HG02885 (cell line): Measurements from ENCODE around the gene HLA-DMB.

ENCODE experiments used
- ATAC-seq: cut with Tn5 transposase; IDR thresholded peaks from one replicate; pipeline ENCODE4 v1.9.1; 2021; ENCODE audit warnings: mild to moderate bottlenecking; ENCODE audit not compliant: unreplicated experiment, poor library complexity

The HLA-DMB gene

DNA sequence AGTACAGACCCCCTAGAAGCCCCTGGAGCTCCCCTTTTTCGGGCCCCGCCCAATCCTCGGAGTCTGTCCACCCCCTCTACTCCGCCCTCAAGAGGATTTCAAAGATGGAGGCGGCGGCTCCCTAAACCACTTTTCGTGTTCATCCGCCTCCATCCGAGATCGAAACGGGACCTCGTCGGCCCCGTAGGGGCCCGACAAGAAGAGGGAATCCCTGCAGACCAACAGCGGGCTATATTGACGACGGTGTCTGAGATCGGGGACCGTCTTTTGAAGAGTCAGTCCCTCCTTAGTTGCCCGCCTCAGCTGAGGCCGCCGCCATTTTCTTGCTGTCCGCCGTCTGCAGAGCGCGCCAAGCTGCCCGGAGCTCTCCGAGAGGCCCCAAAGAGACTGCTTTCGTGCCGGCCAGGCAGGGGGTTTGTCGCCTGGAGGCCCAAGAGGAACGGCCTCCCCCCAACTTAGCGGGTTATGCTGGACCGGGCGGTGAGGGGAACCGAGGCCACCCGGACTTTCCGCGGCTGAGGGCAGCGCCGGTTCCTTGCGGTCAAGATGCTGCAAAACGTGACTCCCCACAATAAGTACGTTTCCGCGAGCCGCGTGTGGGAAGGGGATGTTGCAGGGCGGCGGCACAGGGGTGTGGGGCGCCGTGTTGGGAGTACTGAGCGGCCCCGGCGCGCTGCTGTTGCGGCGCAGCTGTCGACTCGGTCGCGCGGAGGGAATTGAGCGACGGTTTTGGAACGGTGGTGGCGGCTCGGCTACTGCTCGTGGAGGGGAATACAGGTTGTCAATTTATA, 31.7 kb upstream of the HLA-DMB start:
- ATAC-seq = no peak

DNA sequence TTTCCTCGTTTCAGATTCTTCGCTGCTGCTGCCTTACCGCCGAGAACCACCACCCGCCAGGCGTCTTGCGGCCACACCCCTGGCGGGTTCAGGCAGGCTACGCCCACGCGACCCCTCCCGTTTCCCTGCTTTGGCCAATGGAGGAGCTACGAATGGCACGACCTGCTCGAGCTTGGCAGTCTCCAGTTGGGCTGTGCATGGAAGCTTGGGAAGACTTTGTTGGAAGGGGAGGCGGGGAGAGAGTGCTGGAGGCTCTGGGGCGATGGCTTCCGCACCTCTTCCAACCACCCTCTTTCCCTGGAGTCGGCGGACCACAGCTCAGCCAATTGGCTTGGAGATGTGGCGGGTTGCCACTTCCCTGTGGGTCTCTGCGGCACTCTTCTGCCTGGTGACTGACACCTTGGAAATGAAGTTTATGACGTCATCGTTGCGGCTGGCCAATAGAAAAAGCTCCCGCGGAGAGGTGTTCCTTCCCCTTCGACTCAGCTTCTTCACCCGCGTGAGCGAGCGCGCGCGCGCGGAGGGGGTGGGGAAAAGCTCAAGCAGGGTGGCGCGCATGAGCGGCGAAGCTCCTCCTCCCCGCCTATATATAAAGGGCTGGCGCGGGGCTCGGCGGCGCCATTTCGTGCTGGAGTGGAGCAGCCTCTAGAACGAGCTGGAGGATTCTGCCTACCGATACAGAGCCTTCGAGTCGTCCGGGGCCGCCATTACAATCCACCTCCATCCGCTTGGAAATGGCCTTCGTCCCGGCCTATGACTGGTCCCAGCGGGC, 30.9 kb upstream of the HLA-DMB start:
- ATAC-seq = peak; percentile 54

DNA sequence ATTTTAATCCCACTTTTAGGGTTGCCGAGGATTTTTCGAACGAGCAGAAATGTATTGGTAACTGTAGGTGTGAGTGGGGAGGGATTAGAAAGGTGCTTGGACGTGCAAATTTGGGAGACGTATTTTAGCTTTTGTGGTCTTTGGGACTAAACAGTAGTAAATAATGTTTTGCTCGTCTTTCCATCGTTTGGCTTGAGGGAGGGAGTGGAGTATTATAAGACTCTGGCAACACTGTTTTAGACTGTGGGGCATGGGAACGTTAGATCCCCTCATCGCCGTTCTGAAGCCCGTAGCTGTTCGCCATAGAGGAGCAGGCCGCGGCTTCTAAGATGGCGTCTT, 30.4 kb upstream of the HLA-DMB start:
- ATAC-seq = no peak

DNA sequence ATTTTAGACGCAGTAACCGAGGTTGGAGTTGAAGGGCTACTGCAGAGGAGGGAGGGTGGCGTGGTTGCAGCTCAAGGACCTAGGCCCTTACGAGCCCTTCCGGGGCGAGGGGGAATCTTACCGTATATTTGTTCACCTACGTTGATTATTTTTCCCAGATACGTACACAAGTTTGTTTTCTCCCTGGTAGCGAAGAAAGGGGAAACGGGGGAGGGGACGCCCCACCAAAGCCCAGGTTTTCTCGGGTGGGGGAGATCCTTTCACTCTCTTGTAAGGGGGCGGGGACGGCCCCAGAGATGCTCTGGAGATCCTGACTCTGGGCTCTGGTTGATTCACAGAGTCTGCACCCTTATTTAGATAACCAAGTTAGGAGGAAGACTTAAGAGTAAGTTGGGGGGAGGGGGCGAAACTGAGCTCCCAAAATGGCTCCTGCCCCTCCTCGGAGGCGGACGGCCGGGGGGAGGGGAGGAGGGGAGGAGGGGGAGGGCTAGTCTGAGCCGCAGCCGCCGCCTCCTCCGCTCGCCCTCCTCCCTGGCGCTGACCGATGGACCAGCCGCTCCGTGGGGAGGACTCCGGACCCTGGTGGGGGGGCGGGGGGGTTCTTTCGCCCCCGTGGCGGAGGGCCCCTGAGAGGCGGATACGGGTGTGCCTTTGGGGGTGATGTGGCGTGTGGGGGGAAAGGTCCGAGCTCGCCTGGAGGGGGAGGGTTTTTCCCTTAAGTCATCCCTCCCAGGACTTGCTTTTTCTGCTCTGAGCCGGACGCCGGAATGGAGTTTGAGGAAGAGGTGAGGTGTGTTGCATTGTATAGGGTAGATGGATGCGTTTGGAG, 29.8 kb upstream of the HLA-DMB start:
- no peak for ATAC-seq

DNA sequence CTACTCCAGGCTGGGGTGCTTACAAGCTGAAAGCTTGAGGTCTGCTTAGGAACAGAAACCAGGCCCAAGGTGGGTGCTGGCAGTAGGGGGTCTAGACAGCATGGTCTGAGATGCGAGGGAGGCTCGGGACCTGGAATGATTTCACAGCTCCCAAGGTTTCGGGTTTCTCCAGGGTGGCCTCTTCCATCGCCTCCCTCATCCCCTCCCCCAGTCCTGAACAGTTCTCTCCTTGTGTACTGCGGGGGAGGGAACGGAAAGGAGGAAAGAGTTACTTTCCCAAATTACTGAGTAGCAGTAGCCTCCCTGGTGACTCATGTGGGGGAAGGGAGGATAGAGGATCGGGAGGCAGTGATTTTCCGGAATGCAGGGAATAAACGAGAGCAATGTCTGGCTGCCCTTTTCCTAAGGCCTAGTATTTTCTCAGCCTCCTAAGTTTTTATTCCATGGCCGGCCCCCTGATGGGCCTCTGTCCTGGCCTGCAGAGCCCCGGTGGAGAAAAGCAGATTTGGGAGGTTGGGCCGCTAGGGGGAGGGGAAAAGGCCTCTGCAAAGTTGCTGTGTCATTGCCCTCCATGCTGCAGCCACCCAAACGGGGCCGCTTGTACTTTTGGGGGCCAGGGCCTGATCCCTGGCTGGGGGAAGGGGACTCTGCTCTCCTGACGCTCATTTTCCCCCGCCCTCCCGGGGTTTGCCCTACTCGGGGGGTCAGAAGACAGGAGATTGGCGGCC, 29.0 kb upstream of the HLA-DMB start:
- no peak for ATAC-seq

DNA sequence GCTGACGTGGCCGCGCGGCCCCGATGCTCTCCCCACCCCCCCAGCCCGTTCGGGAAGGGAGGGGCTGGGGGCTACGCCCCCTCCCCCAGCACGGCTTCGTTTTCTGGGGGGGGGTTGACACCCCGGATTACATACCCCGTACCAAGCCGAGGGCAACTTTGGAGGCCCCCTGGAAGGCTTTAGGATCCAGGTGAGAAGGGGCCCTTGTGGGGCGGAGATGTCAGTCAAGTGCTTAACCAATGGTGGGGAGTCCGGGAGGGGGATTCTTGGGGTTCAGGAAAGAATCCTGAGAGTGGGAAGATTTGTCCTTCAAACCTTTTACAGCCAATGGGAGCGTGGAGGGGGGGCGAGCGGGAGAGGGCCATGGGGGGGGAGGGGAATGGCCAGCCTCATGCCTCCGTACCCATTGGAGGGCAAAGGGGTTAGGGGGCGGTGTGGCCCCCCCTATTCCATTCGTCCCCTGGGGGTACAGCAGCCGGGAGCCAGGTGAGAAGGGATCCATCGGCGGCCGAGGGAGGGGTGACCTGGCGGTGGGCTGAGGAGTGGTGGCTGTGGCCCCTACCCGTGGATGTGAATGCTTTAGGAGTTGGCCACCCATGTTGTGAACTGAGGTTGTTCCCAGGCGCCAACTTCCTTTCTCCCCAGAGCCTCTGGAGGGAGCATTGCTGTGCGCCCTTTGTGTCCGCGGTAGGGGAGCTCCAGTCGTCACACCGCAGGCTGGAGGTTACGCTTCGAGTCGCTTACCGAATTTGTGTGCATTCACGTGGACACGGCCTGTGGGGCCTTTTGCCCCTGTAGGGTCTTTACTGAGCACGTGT, 28.2 kb upstream of the HLA-DMB start:
- no peak for ATAC-seq

DNA sequence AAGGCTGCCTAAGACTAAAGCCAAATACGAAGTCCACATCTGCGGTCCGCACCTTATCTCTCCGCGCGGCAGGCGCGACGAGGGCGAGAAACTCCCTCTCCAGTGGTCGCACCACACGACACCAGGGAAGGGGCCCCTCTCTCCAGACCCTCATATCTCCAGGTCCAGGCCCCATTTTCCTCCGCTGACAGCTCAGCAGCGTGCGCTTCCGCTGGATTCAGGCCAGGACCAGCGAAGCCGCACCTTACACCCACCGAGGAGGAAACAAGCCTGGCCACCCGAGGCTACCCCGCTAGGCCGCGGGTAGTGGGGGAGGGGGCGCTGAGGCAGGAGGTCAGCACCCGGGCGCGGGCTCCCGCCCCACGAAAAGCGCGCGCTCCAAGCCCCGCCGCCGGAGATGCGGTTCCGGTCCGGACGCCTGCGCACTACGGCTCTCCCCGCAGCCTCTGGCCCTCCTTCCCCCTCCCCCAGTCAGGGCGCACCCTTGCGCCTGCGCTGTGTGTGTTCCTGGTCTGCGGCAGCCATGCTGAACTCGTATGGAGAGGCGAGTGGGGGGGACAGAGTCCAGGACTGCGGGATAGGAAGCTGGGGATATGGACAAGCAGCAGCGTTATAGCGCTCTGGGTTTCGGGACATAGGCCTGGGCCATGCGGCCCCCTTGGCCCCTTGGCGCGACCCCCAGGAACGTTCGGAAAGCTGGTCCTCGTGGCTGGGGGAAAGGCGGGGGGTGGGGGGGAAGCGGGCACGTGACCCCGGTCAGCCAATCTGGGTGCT, 27.5 kb upstream of the HLA-DMB start, which contains the start of gene BRD2:
Gene BRD2 (plus strand): TSS at position 502 of the 774 bp plus-strand sequence. CDS start 4,305 bp downstream, outside the sequence.
- ATAC-seq = peak; percentile 38

DNA sequence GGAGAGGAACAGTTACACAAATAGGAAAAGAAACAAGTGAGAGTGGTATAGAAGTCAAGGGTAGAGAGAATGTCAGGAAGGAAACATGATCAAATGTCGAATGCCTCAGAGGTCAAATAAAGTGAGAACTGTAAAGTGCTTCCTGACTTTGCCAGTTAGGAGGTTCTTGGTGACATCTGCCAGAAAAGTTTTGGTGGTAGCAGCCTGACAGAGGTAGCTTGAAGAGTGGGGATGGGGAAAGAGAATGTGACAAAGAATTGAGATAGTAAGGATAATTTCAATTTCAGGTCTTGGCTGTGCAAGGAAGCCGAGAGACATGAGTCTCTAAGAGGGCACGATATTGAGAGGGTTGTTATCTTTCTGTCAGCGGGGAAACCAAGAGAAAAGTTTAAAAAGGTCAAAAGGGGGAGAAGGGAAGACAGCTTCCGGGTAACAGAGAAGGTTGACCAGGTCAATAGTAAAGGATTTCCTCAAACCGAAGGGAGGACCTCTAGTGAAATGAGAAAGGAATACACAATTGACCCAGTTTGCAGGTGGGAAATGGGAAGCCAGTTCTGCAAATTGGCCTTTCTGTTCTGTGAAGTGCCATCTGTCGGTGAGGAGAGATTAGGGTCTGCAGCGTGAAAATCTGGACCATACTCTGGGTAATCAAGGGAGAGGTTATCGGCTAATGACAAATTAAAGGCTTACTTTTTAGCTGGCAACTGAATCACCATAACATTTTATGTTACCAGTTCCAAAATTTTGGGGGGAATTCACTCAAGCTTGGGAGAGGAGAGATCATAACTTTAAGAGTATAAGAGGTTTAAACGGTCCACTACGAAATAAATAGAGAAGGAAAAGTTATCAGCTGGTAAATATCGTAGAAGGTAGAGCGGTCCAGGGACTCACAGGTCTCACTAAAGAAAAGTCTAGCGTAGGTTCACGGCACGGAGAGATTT, 26.6 kb upstream of the HLA-DMB start:
- ATAC-seq = no peak

DNA sequence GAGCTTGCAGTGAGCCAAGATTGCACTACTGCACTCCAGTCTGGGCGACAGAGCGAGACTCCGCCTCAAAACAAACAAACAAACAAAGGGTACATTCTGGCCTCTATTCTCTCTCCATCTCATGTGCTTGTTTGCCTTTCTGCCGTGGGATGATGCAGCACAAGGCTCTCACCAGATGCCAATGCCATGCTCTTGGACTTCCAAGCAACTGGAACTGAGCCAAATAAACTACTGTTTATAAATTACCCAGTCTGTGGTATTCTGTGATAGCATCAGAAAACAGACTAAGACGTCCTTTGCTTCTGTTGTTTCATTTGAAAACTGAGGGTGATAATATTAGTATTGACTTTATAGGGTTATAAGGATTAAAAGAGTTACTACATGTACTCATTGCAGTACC, 23.9 kb upstream of the HLA-DMB start:
- no peak for ATAC-seq

DNA sequence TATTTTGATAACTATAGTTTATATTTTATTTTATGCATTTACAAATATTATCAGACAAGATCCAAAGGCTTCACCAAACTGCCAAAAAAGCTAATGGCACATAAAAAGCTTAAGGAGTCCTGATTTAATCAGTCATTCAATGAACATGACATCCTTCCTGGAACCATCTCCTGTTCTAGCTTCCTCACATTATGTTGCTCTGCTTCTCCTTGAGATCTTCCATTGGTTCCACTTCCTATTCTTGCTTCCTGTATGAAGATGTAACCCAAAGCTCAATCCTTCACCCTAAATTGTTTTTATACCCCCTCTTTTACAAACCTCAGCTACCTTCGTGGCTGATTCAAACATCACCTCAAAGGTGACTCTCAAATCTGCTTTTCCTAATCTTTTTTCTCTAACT, 23.0 kb upstream of the HLA-DMB start:
- no peak for ATAC-seq

DNA sequence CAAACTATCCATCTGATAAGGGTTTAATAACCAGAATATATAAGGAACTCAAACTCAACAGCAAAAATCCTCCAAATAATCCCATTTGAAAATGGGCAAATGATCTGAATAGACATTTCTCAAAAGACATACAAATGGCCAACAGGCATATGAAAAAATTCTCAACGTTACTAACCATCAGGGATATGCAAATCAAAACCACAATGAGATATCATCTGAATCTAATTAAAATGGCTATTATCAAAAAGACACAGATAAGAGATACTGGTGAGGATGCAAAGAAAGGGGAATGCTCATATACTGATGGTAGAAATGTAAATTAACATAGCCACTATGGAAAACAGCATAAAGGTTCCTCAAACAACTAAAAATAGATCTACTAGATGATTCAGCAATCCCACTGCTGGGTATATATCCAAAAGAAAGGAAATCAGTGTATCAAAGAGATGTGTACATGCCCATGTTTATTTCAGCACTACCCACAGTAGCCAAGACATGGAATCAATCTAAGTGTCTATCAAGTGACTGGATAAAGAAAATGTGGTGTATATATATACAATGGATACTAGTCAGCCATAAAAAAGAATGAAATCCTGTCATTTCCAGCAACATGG, 21.5 kb upstream of the HLA-DMB start:
- ATAC-seq = no peak

DNA sequence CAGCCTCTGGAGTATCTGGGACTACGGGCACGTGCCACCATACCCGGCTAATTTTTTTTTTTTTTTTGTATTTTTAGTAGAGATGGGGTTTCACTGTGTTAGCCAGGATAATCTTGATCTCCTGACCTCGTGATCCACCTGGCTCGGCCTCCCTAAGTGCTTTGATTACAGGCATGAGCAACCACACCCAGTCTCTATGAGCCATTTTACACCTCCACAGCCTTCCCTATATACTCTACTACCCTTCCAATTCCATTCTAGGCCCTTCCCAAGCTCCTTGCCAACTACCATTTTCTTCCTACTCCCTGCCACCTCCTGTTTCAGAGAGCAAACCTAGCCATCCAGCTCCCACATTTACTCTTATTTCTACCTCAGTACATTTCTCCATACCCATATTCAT, 19.7 kb upstream of the HLA-DMB start:
- no peak for ATAC-seq

DNA sequence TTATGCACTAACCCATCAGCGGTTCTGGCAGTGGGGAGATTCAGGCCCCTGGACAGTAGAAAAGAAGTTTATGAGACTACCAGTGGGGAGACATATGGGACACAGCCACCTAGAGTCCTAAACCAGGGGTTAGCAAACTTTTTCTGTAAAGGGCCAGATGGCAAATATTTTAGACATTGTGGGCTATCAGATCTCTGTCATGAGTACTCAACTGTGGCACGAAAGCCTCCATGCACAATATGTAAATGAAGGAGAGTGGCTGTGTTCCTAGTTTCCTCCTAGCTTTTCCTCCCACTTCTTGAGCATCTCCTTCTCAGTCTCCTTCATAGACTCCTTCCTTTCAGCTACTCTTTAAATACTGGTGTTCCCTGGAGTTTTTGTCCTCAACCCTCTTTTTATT, 15.3 kb upstream of the HLA-DMB start:
- ATAC-seq = no peak

DNA sequence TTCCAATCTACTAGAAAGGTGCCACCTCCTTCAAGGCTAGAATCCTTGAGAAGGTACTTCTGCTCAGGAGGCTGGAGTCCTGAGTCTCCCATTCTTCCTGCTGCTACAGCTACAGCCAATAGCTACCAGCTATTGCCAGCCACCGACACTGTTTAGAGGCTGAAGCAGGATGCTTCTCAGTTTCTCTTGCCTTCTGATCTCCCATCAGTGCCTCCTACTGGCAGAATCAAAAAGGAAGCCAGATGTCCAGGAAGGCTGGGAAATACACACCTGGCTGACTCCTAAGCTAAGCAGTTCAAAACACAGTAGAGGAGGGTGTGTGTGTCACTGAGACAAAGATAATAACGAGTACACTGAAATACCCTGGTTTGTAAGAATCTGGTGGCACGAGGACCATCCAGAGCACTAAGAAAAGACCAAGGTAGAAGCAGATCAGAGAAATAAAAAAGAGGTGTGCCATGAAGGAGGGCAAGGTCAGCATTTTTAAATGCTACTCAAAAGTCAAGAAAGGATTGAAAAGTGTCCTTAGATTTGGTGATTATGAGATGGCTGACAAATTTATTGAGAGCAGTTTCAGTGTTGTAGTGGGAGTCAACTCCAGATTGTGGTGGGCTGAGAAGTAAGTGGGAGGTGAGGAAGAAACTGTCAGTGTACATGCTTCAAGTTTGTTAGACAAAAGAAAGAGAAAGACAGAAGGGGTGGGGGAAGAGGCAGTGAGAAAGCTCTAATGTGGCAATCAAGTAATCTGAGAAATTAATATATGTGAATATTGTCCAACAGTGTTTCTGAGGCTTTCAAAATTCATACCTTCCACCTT, 14.4 kb upstream of the HLA-DMB start:
- no peak for ATAC-seq

DNA sequence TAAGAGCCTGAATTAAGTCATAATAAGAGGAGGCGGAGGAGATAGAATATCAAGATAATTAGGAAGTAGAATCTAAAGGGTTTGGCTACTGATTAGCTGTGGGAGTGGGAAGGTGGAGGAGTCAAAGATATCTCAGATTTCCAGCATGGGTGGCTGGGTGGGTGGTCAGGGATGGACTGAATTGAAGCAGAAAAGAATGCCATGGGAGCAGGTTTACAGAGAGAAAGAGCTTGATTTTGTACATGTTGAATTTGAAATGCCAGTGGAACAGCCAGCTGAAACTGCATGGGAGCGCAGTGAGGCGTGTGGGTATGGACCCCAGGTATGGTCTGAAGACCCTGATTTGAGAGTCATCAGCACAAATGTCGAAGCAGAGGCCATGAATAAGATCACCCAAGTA, 13.4 kb upstream of the HLA-DMB start:
- no peak for ATAC-seq

DNA sequence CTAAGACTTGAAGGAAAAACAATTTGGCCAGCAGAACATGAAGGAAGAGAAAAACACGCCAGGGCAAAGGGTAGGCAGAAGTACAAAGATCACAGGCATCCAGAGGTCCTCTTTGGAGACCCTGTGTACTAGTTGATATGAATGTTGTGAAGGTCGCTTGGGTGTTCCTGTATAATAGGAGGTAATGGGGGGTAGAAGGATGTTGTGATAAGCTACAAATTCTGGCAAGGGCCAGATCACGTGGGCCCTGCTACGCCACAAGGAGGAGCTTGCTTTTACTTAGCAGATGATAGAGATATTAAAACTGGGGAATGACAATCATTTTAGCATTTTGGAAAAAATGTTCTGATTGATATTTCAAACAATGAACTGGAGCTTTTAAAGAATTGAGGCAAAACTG, 12.9 kb upstream of the HLA-DMB start:
- ATAC-seq = no peak
